Neural cell (in vitro differentiated cells): ENCODE results near the gene GABRG3. TPM values are rescaled to one million over a fixed set of nuclear protein-coding genes. Genes with fewer than 3 reads are reported as not detected.

ENCODE experiments used
- H2AFZ ChIP-seq: fragments of 200-600, 300-800 bp; sonication (generic), shearing (Covaris generic); 2 replicates; pipeline ENCODE4 v1.6.0; 2014; ENCODE audit warnings: low read depth, mild to moderate bottlenecking, antibody characterized with exemption, low read length, moderate library complexity
- H3F3A ChIP-seq: fragments of 200-600 bp; shearing (Covaris generic); 2 replicates; pipeline ENCODE4 v1.6.1; 2016; ENCODE audit warnings: mild to moderate bottlenecking, moderate library complexity, mixed read lengths, antibody characterized with exemption, low read length; ENCODE audit not compliant: insufficient read depth, poor library complexity, severe bottlenecking
- H3K27ac ChIP-seq: fragments of 200-600, 300-800 bp; sonication (generic), shearing (Covaris generic); 2 replicates; pipeline ENCODE4 v1.5.1; 2014; ENCODE audit warnings: mild to moderate bottlenecking, low read length, moderate library complexity
- H3K27me3 ChIP-seq: fragments of 300-800, 200-600 bp; sonication (generic), shearing (Covaris generic); 2 replicates; pipeline ENCODE4 v1.6.0; 2014; ENCODE audit warnings: mild to moderate bottlenecking, low read depth, low read length, moderate library complexity; ENCODE audit not compliant: insufficient read depth
- H3K36me3 ChIP-seq: fragments of 300-800, 200-600 bp; sonication (generic), shearing (Covaris generic); 2 replicates; pipeline ENCODE4 v1.5.1; 2014; ENCODE audit warnings: mild to moderate bottlenecking, antibody characterized with exemption, low read length, moderate library complexity; ENCODE audit not compliant: insufficient read depth
- H3K4me2 ChIP-seq: fragments of 300-800, 200-600 bp; sonication (generic), shearing (Covaris generic); 2 replicates; pipeline ENCODE4 v1.6.0; 2014; ENCODE audit warnings: mild to moderate bottlenecking, low read length
- H3K4me3 ChIP-seq: fragments of 300-800, 200-600 bp; sonication (generic), shearing (Covaris generic); 2 replicates; pipeline ENCODE4 v1.5.1; 2014; ENCODE audit warnings: mild to moderate bottlenecking, low read length, moderate library complexity
- H3K79me2 ChIP-seq: fragments of 200-600 bp; shearing (Covaris generic); replicated peaks from 2 replicates; pipeline ENCODE4 v1.6.0; 2014; ENCODE audit warnings: mild to moderate bottlenecking, low read length, moderate library complexity; ENCODE audit not compliant: insufficient read depth
- H3K9ac ChIP-seq: fragments of 300-800, 200-600 bp; sonication (generic), shearing (Covaris generic); 2 replicates; pipeline ENCODE4 v1.6.1; 2016; ENCODE audit warnings: mild to moderate bottlenecking, low read length, mixed read lengths
- H3K9me2 ChIP-seq: fragments of 200-600 bp; shearing (Covaris generic); 2 replicates; pipeline ENCODE4 v1.6.1; 2016; ENCODE audit warnings: mild to moderate bottlenecking, low read length, mixed read lengths; ENCODE audit not compliant: insufficient read depth
- H3K9me3 ChIP-seq: fragments of 200-600, 300-800 bp; sonication (generic), shearing (Covaris generic); 2 replicates; pipeline ENCODE4 v1.6.1; 2016; ENCODE audit warnings: mild to moderate bottlenecking, mixed run types, low read length, moderate library complexity, mixed read lengths
- H4K20me1 ChIP-seq: fragments of 200-600 bp; shearing (Covaris generic); 2 replicates; pipeline ENCODE4 v1.6.1; 2016; ENCODE audit warnings: mild to moderate bottlenecking, mixed run types; ENCODE audit not compliant: insufficient read depth
- EP300 ChIP-seq: fragments of 450-650 bp; conservative IDR thresholded peaks from 2 replicates; pipeline ENCODE4 v1.6.1; 2014; ENCODE audit warnings: antibody characterized with exemption, mild to moderate bottlenecking, moderate library complexity; ENCODE audit not compliant: poor library complexity, severe bottlenecking
- EZH2 ChIP-seq: fragments of 200-600, 300-800 bp; shearing (Covaris generic), sonication (generic); IDR thresholded peaks from 2 replicates; pipeline ENCODE4 v1.6.1; 2014; ENCODE audit warnings: antibody characterized with exemption, low read length, borderline replicate concordance, mild to moderate bottlenecking; ENCODE audit not compliant: insufficient read depth, poor library complexity, severe bottlenecking
- MXI1 ChIP-seq: fragments of 450-650 bp; conservative IDR thresholded peaks from 2 replicates; pipeline ENCODE4 v1.6.1; 2014; ENCODE audit warnings: antibody characterized with exemption, mild to moderate bottlenecking; ENCODE audit not compliant: poor library complexity, severe bottlenecking
- POLR2AphosphoS5 ChIP-seq: IDR thresholded peaks from 2 replicates; pipeline ENCODE4 v1.6.1; 2012
- RAD21 ChIP-seq: fragments of 450-650 bp; conservative IDR thresholded peaks from 2 replicates; pipeline ENCODE4 v1.6.1; 2014; ENCODE audit warnings: antibody characterized with exemption, mild to moderate bottlenecking, moderate library complexity
- REST ChIP-seq: IDR thresholded peaks from 2 replicates; pipeline ENCODE4 v1.6.1; 2012; ENCODE audit warnings: borderline replicate concordance
- SMC3 ChIP-seq: fragments of 450-650 bp; conservative IDR thresholded peaks from 2 replicates; pipeline ENCODE4 v1.6.1; 2014; ENCODE audit warnings: antibody characterized with exemption, mild to moderate bottlenecking, moderate library complexity; ENCODE audit not compliant: poor library complexity
- TAF1 ChIP-seq: IDR thresholded peaks from 2 replicates; pipeline ENCODE4 v1.6.1; 2012; ENCODE audit warnings: low read depth
- polyA plus RNA-seq: library from polyadenylated mRNA; depleted of rRNA; stranded (reverse); fragments of >200 nt; gene quantifications from 2 replicates; pipeline ENCODE4 v1.2.3, GENCODE V29; 2014
- TF ChIP-seq, protein P1 (sequence below): fragments of 450-650 bp; IDR thresholded peaks from 2 replicates; pipeline ENCODE4 v1.5.1; 2014; ENCODE audit warnings: antibody characterized with exemption, mild to moderate bottlenecking, moderate library complexity; ENCODE audit not compliant: poor library complexity, severe bottlenecking

Gene GABRG3
- polyA plus RNA-seq, 1 donor from 2014 or later = 1.2 TPM

- Histone ChIP-seq H3K9me3 (no peaks in the 10 kb centered on the region), H3K27ac (no peak overlapping the region), H3K79me2 (no peaks in the 10 kb centered on the region), H3K9me2 (no peaks in the 10 kb centered on the region), H3K9ac (no peak overlapping the region), H3K27me3 (no peaks in the 10 kb centered on the region), H3F3A (no peaks in the 10 kb centered on the region), H3K4me2 (no peak overlapping the region), H3K4me3 (no peak overlapping the region), H3K36me3 (no peaks in the 10 kb centered on the region), H2AFZ (no peak overlapping the region), H4K20me1 (no peaks in the 10 kb centered on the region)
- TF ChIP-seq EP300 = no peak
- no peak for TF ChIP-seq RAD21
- TF ChIP-seq, protein P1, sequence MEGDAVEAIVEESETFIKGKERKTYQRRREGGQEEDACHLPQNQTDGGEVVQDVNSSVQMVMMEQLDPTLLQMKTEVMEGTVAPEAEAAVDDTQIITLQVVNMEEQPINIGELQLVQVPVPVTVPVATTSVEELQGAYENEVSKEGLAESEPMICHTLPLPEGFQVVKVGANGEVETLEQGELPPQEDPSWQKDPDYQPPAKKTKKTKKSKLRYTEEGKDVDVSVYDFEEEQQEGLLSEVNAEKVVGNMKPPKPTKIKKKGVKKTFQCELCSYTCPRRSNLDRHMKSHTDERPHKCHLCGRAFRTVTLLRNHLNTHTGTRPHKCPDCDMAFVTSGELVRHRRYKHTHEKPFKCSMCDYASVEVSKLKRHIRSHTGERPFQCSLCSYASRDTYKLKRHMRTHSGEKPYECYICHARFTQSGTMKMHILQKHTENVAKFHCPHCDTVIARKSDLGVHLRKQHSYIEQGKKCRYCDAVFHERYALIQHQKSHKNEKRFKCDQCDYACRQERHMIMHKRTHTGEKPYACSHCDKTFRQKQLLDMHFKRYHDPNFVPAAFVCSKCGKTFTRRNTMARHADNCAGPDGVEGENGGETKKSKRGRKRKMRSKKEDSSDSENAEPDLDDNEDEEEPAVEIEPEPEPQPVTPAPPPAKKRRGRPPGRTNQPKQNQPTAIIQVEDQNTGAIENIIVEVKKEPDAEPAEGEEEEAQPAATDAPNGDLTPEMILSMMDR = no peak
- no peak for TF ChIP-seq SMC3
- no peak for TF ChIP-seq REST
- no peak for TF ChIP-seq MXI1
- TF ChIP-seq TAF1 = no peak
- TF ChIP-seq POLR2AphosphoS5 = no peak
- no peak for TF ChIP-seq EZH2
Measured at GRCh38 chr15:27244047-27244446, 273.1 kb downstream of the GABRG3 start.

GRCh38 chr15:27248251-27248650 lies 277.3 kb downstream of the GABRG3 start:
- Histone ChIP-seq H3K9ac (no peak overlapping the region), H4K20me1 (no peaks in the 10 kb centered on the region), H3K79me2 (no peaks in the 10 kb centered on the region), H3K4me3 (no peak overlapping the region), H3K9me3 (no peaks in the 10 kb centered on the region), H3F3A (no peaks in the 10 kb centered on the region), H3K36me3 (no peaks in the 10 kb centered on the region), H3K27ac (no peak overlapping the region), H3K27me3 (no peaks in the 10 kb centered on the region), H3K4me2 (no peak overlapping the region), H2AFZ (no peak overlapping the region), H3K9me2 (no peaks in the 10 kb centered on the region)
- TF ChIP-seq SMC3 (no peak), MXI1 (no peak), EZH2 (no peak), EP300 (no peak), RAD21 (no peak), POLR2AphosphoS5 (no peak), TAF1 (no peak), REST (no peak)
- TF ChIP-seq, protein P1 = no peak
